GM18861 (cell line): Measurements from ENCODE around the gene CCDC28A.

Experiments used
- ATAC-seq: cut with Tn5 transposase; IDR thresholded peaks from one replicate; pipeline ENCODE4 v1.9.1; 2021; ENCODE audit not compliant: unreplicated experiment

The CCDC28A gene

DNA sequence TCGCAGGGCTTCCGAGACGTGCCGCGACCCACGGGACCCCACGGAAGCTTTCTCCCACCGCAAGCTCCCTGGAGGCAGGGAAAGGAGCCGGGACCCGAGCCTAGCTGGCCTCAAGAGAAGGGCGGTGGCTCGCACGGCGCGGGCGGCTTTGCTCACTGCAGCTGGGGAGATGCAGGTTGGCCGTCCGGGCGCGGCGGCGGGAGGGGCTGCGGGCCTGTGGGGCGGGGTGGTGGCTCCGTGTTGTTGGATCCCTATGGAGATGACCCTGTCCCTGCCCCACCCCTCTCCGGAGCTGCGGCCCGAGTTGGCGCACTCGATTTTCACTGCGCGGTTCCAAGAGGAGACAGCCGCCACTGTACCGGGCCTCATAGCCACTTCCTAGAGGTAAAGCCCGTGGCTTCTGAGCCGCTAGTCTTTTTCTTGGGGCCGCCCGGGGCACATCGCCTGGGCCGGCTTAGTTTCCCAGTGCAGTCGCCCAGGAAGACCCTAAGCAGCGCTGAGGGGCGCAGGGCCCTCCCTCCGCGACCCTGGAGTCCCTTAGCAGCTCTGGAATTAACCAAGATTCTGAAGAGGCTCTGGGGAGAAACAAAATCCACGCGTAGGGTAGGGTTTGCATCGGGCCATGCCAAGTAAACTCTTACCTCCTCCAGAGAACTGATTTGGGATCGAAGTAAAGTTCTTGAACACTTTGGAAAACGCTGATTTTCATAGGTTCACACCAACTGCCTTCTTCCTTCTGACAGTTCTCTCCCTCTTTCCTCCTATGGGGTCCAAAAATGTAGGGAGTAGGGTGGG is 22.4 kb downstream of the CCDC28A start, which contains the start of gene ECT2L:
TSS of gene ECT2L (plus strand) at position 279 of the 795 bp plus-strand sequence. CDS start 17,188 bp downstream, outside the sequence.
- ATAC-seq: no peak

DNA sequence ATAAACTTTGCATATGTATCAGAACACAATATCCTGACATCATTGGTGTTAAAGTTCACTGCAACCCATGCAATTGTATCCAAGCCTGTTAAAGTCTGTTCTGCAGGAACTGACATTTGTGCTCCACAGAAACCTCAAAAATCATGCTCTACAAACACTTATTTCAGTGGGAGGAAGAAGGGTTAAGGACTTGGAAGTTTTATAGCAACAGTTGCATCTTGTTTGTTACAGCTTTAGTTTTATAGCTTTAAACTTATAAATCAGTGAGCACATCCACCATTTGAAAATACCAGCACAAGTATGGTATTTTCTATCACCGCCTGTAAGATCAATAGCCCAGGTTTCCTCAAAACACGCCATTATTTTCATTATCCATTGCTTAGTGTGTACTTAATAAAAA is 23.2 kb downstream of the CCDC28A start:
- ATAC-seq: no peak

DNA sequence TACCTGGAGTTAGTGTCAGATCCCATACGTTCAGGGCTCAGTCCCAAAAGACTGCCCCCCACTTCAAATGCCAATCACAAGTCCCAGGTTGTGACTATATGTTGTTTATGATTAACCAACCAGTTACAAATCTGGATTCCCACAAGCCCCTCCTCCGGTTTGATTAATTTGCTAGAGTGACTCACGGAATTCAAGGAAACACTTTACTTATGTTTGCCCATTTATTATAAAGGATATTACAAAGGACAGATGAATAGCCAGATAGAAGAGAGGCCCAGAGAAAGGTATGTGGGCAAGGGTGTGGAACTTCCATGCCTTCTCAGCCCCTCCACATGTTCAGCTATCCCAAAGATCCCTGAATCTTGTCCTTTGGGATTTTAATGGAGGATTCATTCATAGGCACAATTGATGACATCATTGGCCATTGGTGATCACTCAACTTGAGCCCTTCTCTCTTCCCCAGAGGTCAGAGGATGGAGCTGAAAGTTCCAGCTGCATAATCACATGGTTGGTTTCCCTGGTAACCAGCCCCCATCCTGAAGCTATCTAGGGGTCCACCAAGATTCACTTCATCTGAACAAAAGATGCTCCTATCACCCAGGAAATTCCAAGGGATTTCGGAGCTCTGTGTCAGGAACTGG is 24.4 kb downstream of the CCDC28A start:
- no peak for ATAC-seq

DNA sequence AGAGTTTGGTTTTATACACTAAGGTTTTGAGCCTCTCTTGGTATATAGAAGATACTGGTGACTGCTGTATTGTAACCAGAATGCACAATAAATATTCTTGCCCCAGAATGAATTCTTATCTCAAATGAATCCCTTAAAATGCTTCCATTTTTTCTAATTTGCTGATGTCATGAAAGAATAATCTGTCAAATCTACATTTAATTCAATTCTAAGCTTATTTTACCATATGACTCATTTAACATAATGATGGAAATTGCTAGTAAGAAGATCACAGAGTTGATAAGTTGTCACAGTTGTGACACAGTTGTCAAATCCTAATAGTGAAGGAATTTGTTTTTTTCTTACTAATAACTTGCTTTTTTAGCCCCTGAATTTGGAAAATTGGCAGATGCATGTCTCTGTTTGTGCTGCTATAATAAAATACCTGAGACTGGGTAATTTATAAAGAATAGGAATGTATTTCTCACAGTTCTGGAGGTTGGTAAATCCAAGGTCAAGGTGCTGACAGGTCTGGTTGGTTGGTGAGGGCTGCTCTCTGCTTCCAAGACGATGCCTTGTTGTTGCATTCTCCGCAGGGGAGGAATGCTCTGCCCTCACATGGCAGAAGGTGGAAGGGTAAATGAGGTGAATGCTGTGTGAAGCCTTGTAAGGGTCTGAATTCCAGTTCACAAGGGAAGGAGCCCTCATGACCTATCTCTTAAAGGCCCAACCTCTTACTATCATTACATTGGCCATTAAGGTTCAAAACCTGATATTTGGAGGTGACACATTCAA is 27.0 kb downstream of the CCDC28A start:
- no peak for ATAC-seq

DNA sequence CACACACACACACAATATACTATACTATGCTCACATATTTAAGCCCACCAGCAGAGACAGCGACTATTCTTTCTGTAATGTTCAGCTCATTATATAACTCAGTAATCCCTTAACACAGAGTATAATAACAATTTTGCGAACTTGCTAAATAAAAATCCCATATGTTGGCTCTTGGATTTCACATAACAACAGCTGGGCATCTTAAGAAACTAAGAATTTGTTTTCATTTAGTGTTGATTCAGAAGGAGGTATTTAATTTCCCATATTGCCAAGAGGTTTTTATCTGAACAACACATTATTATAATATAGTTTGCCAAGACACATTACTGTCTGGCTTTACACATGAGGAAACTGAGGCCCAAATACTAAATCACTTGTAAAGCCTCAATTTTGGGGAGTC is 29.8 kb downstream of the CCDC28A start:
- no peak for ATAC-seq

DNA sequence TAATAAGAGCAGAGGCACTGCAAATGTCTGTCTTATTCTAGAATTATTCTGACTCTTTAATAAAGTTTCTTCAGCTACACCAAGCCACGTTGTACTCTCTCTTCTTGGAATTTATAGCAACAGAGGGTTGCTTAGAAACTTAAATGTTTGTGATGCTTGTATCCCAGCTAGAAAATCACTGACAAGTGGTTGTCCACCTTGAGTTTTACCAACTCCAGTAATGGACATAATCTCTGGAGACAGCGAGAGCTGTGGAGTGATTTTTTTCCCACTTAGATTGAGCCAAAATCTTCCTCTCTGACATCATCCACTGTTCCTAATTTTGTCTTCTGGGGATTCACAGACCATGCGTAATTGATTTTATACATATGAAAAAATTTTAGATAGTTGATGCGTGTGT is 30.3 kb downstream of the CCDC28A start:
- ATAC-seq: no peak

DNA sequence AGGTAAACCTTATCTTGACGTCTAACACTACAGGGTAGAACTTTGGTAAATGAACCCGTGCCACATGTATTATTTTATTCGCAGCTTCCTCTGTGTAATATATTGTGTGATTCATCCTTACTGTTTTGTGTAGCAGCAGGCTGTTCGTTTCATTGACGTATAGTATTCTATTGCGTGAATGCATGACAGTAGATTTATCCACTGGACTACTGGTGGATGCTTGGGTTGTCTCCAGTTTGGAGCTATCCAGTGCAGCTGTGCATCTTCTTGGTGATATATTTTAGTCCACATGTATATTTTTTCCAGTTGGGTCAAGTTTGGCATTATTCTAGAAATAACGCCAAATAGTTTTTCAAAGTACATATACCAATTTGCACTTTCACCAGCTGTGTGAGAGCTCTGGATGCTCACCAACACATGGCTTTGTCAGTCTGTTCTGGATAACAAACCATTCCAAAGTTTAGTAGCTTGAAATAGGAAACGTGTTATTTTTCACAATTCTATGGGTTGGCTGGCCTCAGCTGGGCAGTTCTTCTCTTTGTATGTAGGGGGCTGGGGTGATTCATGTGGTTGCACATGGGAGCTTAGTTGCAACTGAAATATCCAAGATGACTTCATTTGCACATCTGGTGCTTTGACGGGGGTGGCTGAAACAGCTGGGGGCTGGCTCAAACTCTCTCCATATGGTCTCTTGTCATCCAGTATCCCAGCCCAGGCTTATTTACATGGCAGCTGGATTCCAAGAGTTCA is 31.6 kb downstream of the CCDC28A start:
- no peak for ATAC-seq

DNA sequence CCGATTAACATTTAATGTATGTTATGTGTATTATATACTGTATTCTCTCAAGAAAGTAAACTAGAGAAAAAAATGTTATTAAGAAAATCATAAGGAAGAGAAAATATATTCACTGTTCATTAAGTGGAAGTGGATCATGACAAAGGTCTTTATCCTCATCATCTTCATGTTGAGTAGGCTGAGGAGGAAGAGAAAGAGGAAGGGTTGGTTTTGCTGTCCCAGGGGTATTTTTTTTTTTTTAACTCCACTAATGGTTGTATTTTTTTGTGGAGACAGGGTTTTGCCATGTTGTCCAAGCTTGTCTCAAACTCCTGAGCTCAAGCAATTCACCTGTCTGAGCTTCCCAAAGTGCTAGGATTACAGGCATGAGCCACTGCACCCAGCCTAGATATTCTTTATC is 33.3 kb downstream of the CCDC28A start:
- no peak for ATAC-seq

DNA sequence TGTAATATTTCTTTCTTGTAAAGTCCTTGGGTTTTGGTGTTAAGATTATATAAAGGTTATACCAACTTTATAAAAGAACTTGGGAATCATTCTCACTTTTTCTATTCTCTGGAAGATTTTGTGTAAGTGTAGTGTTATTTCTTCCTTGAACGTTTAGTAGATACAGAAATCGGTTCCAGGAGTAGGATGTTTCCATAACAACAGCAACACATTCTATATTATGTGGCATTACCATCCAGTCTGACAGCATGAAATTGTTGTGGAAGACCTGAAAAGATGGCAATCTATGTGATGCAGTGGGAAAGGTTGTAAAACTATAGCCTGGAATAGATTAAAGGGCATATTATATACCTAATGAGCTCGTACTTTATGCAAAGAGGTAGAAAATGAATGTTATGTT is 36.1 kb downstream of the CCDC28A start:
- no peak for ATAC-seq

DNA sequence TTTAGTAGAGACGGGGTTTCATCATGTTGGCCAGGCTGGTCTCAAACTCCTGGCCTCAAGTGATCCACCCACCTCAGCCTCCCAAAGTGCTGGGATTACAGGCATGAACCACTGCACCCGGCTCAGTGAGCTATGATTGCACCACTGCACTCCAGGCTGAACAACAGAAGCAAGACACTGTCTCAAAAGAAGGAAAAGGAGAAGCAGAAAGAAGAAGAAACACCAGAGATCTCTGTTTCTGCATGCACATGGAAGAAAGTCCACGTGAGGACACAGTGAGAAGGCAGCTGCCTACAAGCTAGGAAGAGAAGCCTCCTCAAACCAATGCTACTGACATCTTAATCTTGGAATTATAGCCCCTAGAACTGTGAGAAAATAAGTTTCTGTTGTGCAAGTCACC is 38.3 kb downstream of the CCDC28A start:
- no peak for ATAC-seq

DNA sequence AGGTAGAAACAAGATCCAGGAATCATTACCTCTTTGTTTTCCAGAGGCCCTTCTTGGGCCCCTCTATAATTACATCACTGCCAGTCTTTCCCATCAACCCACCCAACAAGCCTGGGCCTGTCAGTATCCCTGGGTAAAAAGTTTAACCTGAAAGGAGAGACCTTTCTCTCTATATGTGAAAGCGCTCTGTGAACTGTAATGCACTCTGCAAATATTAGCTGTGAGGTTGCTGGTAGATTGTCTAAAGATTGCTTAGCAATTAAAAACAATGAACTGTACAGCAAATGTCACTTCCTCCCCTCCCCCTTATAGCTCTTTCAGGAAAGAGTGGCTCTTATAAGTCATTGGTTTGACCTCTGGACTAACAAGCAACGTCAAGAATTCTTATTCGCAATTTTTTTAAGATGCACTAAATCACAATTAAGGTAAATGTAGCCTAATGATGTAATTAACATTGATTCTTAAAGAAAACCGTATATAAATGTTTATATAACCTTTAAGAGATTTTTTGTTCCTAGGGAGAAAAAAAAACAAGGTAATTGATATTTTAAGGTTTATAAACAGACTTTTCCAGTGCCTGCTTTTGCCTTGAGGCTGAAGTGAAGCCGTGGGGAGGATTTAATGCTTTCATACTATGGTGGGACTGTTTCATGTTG is 40.7 kb downstream of the CCDC28A start:
- ATAC-seq: no peak

DNA sequence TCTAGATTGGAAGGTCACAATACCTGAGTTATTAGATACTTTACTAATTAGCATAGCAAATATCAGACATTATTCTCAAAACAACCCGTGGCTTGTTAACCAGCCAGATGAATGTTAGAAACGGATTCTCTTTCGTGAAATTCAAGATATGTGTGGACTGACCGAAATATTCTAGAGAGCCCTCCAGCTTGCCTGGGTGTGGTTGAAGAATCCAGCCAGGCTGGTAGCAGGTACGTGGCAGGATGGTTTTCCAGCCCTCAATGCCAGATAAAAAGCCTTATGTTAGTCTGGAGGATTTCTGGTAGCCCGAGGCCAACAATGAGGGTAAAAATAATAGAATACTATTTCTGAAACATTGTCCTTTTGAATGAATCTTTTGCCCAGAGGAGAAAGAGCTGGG is 41.7 kb downstream of the CCDC28A start:
- ATAC-seq: no peak

DNA sequence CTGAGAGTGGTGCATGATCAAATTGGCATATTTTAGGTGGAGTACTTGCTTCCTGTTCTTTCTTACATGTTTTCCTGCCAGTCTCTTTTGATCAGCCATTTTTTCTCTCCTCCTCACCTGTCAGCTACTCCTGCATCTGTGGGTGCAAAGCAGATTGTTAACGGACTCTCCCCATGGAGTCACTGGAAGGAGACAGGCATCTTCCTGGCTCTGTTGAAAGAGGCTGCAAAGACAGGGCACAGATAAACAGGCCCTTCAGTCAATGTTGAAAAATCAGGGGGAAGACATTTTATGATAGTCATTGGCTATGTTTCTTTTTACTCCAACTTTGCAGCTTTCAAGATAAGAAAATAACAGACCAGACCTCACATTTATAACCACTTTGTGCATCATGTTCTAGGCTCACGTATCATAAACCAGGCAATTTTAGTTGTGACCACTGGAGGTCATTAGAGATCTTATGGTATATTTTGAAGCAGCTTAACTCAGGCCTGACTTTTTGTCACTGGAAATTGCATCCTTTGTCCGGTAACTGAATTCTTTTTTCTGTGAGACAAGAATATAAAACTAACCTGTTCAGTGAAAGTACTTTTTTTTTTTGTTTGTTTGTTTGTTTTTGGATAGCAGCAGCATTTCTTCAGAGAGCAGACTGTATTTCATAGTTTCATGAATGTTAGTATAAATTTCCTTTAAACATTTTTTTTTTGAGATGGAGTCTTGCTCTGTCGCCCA is 42.4 kb downstream of the CCDC28A start:
- peak; percentile 56 for ATAC-seq

DNA sequence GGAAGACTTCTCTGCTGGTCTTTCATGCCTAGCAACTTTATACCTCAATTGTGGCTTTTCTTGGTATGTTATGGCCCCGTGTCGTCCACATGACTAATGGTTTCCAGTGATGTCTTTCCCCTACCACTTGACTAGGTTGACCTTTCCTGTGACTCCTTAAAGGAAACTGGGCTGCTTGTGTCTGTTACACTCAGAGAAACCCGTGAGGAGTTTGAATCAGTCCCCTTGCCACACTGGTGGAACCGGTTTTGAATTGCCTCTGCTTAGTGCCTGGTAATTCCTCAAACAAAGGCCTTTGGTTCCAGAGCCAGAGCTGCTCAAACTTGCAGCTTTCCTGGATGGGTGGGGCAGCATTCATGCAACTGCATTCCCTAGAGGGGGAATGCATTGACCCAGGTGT is 44.2 kb downstream of the CCDC28A start:
- ATAC-seq: no peak

DNA sequence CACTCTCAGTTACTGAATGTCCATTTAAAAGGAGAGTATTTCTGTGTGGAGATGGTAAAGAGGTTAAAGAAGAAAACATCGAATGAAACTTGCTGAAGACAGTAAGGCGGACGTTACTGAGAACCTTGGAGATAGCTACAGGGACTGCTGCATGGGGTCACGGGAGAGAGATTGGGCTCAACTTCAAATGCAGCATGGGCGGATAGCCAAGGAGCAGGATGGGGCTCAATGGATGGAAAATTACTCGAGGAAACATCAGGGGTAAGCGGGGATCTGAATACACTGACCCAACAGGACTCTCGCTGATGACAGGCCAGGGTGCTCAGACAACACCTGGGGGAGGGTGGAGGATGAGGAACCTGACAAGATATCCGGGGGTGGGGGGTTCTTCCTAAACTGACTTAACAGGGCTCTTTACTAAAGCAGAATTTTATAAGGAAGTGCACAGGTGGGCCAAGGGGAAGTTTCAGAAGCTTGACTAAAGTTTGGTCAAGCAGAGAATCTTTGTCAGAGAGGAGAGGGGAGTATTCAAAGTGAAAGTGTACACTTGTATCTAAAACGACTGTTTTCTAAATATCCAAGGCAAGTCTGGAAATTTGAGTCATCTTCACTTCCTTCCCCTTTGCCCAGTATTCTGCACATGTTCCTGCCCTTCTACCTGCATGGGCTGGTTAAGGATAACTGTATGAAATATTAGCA is 45.1 kb downstream of the CCDC28A start:
- peak; percentile 75 for ATAC-seq

DNA sequence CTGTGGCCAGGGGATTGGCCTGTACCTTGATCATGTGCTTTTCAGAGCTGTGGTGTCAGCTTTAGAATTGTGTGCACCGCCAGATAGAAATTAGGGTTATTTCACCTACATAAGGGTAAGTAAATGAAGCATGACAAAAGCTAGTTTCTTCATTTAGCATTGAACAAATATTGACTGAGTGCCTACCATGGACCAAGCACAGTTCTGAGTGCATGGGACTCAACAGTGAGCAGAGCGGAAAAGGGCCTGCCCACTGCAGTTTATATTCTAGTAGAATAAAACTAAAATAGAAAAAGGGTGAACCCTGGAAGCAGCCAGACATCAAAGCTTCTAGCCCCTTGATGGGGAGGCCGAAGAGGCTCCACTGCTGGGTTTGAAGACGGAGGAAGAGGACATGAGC is 48.0 kb downstream of the CCDC28A start:
- no peak for ATAC-seq

DNA sequence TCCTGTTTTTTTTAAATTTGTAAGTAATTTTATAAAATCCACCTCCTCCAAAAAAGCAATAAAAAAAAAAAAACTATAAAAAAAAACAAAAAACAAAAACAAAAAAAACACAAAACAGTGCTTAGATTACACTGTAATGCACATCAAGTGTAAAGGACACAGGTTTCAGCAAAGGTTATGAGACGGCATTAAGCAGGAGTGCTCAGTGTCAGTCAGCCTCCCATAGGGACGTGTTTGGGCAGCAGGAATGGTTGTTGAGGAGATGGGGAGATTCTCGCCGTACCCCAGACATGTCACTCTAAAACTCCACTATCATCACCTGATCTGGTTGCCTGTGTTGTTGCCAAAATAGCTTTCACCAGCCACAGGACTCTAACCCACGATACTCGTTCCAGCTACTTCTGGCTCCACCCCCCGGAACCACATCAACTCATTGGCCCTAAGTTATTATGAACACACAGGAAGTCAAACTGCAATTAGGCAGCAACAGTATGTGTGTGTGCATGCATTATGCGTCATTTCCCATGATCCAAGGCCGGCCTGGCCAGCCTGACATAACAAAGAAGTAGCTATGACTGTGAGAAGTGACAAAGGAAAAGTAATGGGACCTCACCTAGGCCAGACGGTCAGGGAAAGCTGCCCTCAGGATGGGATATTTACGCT is 51.0 kb downstream of the CCDC28A start:
- ATAC-seq: no peak

DNA sequence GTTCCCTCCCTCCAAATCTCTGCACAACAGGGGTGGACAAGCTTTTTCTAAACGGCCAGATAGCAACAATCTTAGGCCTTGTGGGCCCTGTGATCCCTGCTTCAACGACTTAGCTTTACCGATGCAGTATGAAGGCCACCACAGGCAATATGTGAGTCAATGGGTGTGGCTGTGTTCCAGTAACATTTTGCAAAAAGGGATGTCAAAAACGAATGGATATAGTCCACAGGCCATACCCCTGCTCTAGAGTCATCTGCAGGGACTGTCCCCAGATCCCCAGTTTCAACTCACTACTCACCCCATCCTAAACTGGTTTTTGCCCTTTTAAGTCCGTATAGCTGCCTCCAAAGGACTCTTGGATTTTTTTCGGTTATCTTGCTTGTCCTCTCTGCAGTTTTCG is 56.7 kb downstream of the CCDC28A start:
- ATAC-seq: no peak

DNA sequence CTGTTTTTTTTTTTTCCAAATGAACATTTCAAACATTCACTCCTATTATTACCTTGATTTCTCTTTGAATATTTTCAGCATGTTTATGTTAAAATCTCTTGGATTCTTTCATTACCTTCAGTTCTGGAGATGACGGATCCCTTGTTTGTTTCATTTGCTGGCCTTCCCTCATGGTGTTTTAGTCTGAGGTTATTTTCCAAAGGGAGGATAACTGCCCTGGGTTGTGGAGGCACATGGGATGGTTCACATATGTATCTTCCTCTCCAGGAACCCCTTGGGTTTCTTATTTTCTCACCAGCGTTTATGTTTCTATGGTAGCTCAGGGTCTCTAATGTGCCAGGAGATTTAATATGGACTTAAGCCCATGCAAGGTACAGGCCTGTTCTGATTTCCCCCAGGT is 58.6 kb downstream of the CCDC28A start:
- no peak for ATAC-seq
